GM19043 (cell line): ENCODE measurements around the gene IRX4.
"Not testable (repeated sequence)": the region's sequence is repeated elsewhere in the genome, so short reads cannot be mapped to it uniquely, and the experiment has no call there.

ENCODE experiments used
- ATAC-seq: cut with Tn5 transposase; IDR thresholded peaks from one replicate; pipeline ENCODE4 v1.9.1; 2021; ENCODE audit warnings: low read depth; ENCODE audit not compliant: unreplicated experiment

The IRX4 gene

DNA sequence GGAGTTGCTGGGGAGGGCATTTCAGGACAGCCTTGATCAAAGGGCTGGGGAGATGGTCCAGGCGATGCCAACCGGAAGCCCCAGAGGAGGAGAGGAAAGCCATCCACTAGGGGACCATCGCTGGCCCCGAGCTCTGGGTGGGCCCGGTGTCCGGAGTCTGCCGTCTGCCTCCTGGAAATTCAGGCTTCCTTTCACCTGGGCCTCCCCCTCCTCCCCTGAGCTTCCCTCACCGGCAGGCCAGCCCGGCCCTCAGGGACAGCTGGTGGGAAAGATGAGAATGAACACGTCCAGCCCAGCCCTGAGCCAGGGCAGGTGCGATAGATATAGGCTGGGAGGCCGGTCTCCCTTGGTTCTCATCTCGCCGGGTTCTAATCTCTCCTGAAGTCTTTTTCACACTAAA, 17.2 kb downstream of the IRX4 start:
- no peak for ATAC-seq

DNA sequence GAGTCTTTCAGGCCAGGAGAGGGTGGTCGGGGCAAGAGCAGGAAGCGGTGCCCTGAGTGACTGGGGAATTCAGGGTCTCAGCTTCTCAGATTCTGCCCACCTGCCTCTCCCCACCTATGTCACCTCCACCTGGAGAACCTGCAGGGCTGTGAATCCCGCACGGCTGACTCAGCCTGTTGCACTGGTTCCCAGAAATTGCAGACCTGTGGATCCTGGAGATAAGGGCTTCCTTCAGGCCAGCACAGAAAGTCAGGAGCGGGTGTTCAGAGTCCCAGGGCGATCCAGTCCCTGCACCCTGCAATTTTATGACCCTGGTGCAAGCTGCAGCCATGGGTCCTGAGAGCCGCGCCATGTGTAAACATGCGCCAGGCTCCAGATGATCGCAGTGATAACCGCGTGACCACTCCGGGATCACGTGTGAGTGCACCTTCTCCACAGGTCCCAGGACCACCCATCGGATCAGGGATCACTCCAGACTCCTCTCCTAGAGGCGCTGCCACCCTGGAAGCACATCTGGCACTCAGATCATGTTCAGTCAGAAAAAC, 17.8 kb downstream of the IRX4 start:
- ATAC-seq = no peak

DNA sequence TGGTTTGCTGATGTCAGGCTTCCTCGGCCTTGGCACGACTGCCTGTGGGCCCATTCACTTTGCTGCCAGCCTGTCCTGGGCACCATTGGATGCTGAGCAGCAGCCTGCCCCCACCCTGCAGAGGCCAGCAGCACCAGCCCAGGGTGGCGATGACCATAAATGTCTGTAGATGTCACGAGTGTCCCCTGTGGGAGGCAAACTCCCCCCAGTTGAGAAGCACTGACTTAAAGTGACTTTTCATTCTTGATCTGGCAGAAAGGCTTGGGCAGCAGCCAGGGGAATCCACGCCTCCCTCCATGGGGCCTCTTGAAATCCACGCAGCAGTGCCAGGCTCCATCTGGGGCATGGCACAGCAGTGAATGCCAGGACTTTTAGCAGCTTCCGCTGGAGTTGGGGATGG, 21.8 kb downstream of the IRX4 start:
- no peak for ATAC-seq

DNA sequence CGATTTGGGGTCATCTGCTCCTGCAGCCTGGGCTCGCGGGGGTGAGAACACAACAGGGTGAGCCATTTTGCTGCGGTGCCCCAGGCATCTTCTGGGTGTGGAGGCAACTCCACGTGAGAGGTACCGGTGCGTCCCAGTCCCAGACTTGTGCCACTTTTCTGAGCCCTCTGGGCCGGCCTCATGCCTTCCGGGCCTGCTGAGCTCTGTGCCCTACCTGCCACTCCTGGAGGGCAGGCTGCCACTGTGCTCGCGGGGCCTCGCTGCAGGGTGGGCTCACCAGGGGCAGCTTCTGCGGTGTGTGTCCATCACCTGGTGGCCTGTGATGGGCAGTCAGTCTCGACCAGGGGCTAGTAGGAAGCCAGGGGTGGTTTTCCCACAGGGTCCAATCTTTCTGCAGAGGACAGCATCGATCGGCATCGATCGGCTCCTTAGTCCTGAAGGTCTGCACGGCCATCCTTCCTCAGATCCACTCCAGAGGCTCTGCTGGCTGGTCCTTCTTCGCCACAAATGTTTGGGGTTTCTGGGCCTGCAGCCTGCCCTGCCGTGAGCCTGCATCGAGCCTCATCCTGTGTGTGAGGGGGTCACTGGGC, 22.6 kb downstream of the IRX4 start:
- no peak for ATAC-seq

DNA sequence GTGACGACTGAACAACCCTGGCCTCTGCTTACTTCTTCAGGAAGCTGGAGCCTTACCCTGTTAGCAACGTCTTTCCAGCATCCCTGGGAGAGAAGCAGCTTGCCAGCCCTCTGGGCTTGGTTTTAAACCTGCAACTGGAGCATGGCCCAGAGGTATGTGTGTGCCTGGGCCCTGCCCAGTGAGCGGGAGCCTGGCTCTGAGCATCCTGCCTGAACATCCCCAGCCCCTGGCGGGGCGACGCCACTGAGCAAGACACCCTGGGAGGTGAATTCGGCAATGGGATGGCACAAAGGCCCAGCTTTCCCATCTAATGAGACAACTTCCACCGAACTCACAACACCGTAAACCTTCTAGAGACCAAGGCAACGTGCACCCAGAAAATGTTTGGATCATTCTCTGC, 23.6 kb downstream of the IRX4 start:
- ATAC-seq = no peak

DNA sequence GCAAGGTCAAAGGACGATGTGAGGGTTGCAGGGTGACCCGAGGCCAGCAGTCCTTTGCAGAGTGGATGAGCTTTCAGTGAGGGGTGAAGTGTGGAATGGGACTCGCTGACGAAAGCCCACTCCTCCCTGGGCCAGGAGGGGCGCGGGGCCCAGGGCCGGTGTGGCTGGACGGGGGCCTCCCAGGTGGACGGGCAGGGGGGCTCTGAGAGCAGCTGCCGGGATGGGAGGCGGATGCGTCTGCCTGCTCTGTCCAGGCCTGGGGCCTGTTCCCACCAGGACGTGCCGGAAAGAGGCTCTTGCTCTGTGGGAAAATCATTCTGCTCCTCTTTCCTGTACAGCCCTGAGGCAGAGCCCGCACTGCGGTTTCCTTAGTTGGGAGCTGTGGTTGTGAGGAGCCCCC, 24.3 kb downstream of the IRX4 start:
- ATAC-seq = no peak

DNA sequence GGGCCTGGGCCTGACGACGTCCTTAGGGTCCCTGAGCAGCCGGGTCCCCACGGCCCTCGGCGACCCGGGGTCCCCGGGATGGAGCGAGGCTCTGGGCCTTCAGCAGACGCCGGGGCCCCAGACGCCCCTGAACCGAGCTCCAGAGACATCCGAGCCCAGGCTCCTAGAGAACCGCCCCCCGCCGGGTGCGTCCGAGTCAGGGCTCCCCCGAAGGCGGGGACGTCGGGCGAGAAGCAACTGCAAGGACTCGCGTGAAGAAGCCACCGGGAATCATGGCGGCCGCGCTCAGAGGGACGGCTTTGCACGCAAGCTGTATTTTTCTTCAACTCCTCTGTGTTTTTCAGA, 25.5 kb downstream of the IRX4 start:
- ATAC-seq = no peak

DNA sequence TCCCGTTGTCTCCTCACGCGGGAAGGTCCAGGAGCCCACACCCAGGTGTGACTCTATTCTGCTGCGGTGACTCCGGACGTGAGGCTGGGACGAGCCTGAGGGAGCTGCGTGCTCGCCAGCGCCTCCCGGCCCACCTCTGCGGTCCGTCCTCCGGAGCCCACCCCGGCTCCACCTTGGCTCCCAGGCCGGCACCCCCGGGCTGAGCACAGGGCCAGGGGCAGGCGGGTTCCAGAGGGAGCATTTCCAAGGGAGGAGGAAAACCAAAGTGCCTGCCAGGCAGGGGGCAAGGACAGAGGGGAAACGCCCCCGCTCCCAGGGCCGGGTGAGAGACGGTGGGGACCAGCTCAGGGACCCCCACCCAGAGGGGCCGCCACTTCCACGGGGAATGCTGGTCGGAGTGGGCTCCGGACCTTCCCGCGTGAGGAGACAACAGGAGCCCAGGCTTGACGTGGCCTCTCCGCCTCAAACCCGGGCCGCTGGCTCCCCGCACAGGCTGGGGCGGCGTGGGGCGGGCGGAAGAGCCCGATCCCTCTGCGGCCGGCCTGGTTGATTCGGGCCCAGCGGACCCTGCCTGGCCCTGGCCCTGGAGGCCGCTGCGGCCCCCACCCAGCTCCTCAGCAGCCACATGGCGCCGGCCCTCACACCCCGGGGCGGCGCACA, 26.0 kb downstream of the IRX4 start:
- ATAC-seq = no peak

DNA sequence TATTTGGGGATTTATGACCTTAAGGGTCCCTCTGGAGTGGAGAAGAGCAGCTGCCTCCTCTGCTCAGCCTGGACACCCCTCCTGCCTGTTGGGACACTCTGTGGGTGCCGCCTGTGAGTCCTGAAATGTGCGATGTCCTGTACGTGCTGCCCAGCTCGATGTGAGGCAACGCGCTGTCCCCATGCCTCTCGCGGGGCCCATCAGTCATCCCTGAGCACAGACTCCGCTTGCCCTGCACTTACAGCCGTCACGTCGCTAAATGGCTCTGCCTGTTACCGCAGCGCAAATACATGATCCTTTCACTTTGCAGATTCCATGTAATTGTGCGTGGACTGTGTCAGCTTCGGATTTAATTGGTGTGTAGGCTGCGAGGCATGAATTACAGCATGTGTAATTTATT, 27.1 kb downstream of the IRX4 start:
- no peak for ATAC-seq

DNA sequence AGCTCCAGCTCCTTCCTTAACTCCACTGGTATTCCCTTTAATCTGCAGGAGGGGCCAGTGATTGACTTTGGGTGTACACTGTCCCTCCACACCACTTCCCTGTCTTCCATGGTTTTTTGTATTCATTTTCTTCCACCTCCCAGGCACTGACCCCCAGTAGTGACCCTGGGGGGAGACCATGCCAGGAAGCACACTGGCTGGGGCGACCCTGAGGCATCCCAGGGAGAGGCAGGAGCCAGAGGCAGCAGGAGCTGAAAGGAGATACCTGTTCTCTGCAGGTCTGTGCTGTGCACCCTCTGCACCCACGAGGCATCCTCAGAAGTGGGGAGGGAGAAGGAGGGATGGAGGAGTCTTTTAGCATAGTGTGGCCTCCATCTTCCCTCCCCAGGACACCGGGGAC, 27.6 kb downstream of the IRX4 start:
- ATAC-seq = no peak

DNA sequence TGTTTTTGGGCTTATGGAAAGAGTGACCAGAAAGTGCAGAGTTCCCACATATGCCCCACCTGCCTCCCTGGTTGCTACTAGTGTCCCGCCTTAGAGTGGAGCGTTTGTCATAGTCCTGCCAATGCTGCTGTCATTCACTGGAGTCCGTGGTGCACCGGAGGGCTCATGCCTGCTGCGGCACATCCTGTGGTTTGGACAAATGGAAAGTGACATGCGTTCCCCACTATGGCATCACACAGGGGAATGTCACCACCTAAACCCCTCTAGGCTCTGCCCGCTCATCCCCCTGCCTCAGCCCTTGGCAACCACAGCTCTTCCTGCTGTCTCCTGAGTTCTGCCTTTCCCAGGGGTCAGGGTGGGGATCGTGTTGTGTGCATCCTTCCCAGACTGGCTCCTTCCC, 29.2 kb downstream of the IRX4 start:
- ATAC-seq = no peak

DNA sequence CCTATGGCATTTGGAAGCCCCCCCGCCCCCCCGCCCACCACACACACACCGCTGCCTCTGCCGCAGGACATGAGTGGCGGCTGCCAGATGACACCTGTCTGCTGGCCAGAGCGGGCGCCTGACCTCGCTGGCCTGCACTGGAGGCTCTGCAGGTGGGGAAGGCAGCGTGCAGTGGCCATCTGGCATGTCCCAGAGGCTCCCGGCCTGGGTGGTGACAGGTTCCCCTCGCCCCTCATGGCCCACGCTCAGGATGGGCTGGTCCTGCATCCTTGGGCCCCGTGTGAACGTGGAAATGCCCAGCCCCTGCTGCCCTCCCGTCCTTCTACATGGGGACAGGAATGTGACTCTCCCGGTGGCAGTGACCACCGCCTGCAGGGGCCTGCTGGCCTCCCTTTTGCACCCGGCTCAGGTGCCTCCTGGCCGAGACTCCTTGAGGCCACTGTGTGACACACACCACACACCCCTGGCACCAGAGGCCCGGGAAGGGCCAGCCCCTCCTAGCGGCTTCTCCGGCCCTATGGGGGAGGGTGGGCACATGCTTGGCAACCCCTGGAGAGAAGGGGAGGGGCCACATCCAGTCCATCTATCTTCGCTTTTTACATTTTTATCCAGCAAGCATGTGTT, 30.3 kb downstream of the IRX4 start:
- ATAC-seq = no peak

DNA sequence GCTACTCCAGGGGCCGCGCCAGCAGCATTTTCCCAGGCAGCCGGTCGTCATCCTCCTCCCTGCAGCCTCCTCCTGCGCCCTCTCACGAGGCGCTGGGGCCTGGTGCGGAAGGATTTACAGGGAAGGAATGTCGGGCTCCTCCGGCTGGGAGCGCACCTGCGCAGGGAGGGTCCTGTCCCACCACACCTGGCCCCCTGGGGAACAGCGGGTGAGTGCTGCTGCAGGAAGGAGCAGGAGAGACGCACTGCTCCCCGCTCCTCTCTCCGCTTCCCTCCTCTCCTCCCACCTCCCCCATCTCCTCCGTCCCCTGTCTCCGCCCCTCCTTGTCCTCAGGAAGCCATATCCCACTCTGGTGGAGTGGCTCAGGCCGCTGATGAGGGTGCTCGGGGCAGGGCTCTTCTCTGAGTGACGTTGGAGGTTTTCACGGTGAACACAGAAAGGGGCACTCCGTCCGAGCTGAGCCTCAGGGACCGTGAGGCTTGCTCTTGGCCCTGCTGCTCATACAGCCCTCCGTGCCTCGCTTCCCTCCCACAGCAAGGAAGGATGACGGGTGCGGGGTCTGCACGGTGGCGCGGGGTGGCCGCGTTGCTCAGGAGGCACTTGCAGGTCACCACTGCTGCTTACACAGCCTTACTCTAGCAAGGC, 31.3 kb downstream of the IRX4 start:
- ATAC-seq = no peak

DNA sequence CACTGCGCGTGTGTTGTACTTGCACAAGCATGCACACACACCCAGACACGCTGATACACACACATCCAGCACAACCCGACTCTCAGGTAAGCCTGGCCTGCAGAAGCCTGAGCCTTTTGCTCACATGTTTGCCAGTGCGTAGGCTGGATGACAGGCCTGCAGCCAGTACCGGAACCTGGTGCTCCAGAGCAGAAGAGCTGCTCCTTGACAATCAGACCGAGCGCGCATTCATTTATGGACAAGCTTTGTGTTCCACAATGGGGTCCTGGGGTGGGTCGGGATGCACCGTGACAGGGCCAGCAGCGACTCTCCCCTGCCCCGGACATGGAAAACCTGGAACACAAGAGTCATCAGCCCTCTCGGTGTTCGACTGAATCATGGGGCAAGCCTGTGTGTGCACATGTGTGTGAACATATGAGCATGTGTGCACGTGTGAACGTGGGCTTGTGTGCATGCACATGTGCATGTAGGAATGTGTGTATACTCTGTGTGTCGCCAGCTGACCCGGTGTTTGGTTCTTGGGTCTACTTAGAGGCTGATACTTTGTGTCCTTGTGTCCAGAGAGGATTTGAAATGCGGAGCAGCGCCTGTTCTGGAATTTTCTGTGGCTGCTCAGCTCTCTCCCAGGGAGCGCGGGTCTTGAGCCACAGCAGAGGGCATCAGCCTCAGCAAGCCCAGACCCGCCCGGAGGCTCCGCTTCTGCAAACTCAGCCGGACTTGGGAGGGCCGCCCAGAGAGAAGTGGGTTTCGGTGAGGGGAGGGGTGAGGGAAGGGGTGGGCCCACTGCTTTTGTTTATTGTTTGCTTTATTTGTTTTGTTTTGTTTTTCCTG, 32.2 kb downstream of the IRX4 start:
- no peak for ATAC-seq

DNA sequence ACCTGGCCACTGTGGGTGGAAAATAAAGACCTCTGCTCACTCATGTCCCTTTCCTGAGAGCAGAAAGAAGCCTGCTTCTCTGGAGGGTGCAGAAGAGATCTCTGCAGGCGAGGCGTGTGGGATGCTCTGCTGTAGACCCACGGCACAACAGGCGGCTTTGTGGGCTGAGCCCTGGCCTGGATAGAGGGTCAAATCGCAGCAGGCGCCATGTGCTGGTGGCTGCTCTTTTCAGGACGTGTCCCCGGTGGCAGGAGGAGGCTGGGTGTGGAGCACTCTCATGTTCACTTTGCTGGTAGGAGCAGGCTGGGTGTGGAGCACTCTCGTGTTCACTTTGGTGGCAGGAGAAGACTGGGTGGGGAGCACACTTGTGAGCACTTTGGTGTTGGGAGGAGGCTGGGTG, 35.1 kb downstream of the IRX4 start:
- no peak for ATAC-seq

DNA sequence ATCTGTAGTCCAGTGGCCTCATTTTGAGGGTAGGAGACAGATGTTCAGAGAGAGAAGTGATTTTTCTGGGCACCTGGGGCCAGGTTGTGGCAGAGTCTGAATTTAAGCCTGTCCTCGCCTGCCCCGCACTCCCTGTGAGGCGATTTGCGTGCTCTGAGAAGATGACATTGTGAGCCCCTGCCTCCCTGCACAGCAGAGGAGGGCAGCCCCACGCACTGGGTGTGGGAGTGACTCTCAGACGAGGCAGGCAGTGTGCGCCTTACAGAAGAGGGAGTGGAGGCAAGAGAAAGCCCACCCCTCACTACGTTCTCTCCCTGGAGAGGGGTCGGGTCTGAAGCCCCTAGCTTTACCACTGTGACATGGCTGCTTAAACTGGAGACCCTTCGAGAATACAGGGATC, 35.7 kb downstream of the IRX4 start:
- no peak for ATAC-seq

DNA sequence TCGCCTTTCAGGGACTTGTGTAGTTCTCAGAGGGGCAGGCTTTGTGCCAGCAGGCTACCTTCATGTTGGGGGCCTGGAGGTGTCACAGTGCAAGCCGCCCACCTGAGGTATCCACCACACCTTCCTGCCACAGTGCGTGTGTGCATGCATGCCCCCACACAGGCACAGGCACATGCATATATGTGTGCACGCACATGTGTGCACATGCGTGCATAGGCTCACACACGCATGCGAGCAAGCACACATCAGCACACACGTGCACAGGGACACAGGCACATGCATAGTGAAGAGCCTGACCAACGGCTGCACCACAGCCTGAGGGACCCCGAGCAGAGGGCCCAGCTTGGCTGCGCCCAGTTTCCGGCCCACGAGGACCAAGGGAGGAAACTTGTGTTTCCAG, 36.1 kb downstream of the IRX4 start:
- ATAC-seq = no peak

DNA sequence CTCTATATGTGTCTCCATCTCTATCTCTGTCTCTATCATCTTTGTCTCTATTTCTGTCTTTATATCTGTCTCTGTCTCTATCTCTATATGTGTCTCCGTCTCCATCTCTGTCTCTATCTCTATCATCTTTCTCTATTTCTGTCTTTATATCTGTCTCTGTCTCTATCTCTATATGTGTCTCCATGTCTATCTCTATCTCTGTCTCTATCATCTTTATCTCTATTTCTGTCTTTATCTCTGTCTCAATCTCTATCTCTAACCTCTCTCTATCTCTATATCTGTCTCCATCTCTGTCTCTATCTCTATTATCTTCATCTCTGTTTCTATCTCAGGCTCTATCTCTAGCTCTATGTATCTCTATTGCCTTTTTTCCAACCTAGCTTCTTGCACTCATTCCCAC, 37.0 kb downstream of the IRX4 start:
- no peak for ATAC-seq

DNA sequence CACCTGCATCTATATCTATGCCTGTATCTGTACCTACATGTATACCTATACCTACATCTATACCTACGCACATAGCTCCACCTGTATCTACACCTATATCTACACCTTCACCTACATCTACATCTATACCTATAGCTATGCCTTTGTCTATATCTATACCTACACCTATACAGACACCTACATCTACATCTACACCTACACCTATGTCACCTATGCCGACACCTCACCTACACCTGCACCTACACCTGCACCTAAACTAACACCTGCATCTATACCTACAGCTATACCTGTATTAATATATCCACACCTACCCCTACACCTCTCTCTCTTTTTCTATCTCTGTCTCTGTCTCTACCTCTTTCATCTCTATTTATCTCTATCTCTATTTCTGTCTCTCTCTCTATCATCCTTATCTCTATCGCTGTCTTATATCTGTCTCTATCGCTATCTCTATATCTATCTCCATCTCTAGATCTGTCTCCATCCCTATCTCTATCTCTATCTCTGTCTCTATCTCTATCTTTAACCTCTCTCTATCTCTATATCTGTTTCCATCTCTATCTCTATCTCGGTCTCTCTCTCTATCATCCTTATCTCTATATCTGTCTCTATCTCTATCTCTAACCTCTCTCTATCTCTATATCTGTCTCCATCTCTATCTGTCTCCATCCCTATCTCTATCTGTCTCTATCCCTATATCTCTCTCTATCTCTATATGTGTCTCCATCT, 37.9 kb downstream of the IRX4 start:
- no peak for ATAC-seq

DNA sequence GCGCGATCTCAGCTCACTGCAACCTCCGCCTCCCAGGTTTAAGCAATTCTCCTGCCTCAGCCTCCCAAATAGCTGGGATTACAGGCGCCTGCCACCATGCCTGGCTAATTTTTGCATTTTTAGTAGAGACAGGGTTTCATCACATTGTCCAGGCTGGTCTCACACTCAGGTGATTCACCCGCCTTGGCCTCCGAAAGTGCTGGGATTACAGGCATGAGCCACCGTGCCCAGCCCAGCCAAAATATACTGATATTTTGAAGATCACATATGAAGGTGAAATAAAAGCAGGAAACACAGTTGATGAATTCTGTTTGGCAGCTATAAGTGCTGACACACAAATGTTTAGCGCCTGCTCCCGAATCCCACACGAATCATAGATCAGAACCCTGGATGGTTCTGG, 39.0 kb downstream of the IRX4 start:
- ATAC-seq = not testable (repeated sequence)
